Measurements from ENCODE around the gene ARMH3. TPM values are rescaled to one million over a fixed set of nuclear protein-coding genes. Genes with fewer than 3 reads are reported as not detected.

ARMH3 gene
- total RNA-seq, 1 donor = 13.6 TPM

GRCh38 chr10:101919026-101919770 is 136.8 kb downstream of the ARMH3 start:
- DNase-seq (ENCODE audit: low read depth) = no peak
- H3K4me3 ChIP-seq (ENCODE audit: low read depth, low read length) = no peak overlapping the region
- no peak for TF ChIP-seq CTCF (IDR thresholded peaks at IDR 0.05; ENCODE audit: insufficient read depth, low read length)

- no peak for DNase-seq (ENCODE audit: low read depth)
- no peak for TF ChIP-seq CTCF (IDR thresholded peaks at IDR 0.05; ENCODE audit: insufficient read depth, low read length)
- H3K4me3 ChIP-seq (ENCODE audit: low read depth, low read length) = no peak overlapping the region
Measured at GRCh38 chr10:101912561-101913179, 143.3 kb downstream of the ARMH3 start.

DNA sequence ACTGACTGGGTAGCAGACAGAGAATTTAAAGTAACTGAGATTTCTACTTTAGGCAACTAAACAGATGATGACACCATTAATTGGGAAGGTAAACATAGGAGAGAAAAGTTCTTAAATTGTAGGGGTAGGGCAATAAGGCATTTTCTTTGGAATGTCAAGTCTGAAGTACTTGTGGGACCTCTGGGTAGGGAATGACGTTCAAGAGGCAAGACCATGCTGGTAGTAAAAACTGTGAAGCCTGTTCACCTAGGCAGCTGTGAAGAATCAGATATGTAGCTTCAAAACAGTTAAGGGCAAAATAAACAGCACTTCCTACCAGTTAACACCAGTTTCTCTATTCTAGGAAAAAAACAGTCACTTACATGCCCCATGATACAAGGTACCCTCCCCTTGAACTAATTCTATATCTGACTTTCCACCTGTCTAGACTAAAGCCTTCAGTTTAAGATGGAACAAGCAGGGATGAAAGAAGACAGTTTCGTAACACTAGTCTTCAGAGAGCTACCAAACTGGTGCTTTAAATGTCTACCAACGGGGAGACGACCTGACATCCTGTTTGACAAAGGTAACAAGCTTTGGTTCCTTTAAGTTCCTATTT is 149.3 kb downstream of the ARMH3 start:
- TF ChIP-seq CTCF (IDR thresholded peaks at IDR 0.05; ENCODE audit: insufficient read depth, low read length) = no peak
- H3K4me3 ChIP-seq (ENCODE audit: low read depth, low read length) = no peak overlapping the region
- DNase-seq (ENCODE audit: low read depth) = no peak

GRCh38 chr10:101905251-101905650 is 150.7 kb downstream of the ARMH3 start:
- no peak for DNase-seq (ENCODE audit: low read depth)
- no peak overlapping the region for H3K4me3 ChIP-seq (ENCODE audit: low read depth, low read length)
- no peak for TF ChIP-seq CTCF (IDR thresholded peaks at IDR 0.05; ENCODE audit: insufficient read depth, low read length)

- DNase-seq (ENCODE audit: low read depth) = no peak
- TF ChIP-seq CTCF (IDR thresholded peaks at IDR 0.05; ENCODE audit: insufficient read depth, low read length) = no peak
- no peak overlapping the region for H3K4me3 ChIP-seq (ENCODE audit: low read depth, low read length)
Measured at GRCh38 chr10:101903827-101904550, 152.0 kb downstream of the ARMH3 start.

DNA sequence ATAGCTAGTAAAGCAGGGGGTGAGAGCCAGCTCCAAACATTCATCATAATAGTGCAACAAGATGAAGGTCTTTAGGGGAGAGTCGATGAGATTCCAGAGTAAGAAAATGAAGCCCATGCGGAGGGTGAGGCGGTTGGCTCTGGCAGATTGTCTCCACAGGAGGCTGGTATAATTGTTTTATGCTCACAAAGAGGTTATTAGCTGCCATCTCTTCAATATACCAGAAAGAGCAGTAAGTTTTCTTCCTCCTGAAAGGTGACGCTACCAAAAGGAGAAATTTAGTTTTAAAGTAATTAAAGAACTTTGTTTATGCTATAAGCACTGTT is 153.2 kb downstream of the ARMH3 start:
- no peak for TF ChIP-seq CTCF (IDR thresholded peaks at IDR 0.05; ENCODE audit: insufficient read depth, low read length)
- H3K4me3 ChIP-seq (ENCODE audit: low read depth, low read length) = no peak overlapping the region
- DNase-seq (ENCODE audit: low read depth) = no peak
